ENCODE measurements around the gene ESR1.

The ESR1 gene

DNA sequence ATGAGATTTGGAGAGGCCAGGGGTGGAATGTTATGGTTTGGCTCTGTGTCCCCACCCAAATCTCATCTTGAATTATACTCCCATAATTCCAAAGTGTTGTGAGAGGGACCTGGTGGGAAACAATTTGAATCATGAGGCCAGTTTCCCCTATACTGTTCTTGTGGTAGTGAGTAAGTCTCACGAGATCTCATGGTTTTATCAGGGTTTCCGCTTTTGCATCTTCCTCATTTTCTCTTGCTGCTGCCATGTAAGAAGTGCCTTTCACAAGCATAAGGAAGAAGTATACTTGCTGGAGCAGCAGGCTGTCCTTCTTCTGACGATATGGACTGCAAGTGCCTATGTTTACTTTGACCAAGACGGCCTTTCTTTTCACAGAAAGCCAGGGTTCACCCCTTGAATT lies 270.5 kb downstream of the ESR1 start:
- DNase-seq (ENCODE audit: low spot score in 2 of 2) (no peak), ATAC-seq (ENCODE audit: low read depth) (no peak)
- Mint-ChIP-seq H3K4me1 (no peaks in the 10 kb centered on the region), H3K27ac (no peak overlapping the region), H3K9me3 (peaks cover 10% of the 10 kb centered on the region), H3K36me3 (peaks cover 13% of the 10 kb centered on the region), H3K4me3 (no peak overlapping the region), H3K27me3 (peaks cover 2% of the 10 kb centered on the region)

DNA sequence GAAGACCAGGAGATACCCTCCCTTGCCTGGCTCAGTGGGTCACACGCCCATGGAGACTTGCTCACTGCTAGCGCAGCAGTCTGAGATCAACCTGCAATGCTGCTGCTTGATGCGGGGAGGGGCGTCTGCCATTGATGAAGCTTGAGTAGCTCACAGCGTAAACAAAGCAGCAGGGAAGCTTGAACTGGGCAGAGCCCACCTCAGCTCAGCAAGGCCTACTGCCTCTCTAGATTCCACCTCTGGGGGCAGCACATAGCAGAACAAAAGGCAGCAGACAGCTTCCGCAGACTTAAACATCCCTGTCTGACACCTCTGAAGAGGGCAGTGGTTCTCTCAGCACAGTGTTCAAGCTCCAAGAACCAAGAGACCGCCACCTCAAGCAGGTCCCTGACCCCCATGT lies 271.3 kb downstream of the ESR1 start:
- ATAC-seq (ENCODE audit: low read depth) (no peak), DNase-seq (ENCODE audit: low spot score in 2 of 2) (no peak)
- H3K4me1 Mint-ChIP-seq = no peaks in the 10 kb centered on the region
- H3K4me3 Mint-ChIP-seq = no peak overlapping the region
- H3K27ac Mint-ChIP-seq = no peak overlapping the region
- peaks cover 13% of the 10 kb centered on the region for H3K36me3 Mint-ChIP-seq
- peaks cover 10% of the 10 kb centered on the region for H3K9me3 Mint-ChIP-seq
- peaks cover 2% of the 10 kb centered on the region for H3K27me3 Mint-ChIP-seq

DNA sequence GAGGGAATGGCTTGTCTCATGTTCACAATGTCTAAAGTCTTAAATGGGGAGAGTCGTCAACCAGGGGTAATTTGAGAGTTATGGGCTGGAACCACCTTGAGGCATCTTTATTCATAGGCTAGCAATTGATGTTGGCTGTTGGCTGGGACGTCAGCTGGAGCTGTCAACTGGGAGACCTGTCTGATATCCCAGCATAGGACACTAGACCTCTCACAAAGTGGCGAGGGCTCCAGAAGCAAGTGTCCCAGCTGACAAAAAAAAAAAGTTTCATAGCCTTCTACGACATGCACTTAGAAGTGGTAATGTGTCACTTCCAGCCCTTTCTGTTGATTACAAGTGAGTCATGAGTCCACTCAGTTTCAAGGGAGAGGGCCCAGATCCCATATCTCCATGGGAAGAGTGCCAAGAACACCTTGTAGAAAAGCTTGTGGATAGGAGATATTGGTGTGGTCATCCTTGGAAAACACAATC lies 278.0 kb downstream of the ESR1 start:
- no peak for ATAC-seq (ENCODE audit: low read depth)
- no peak for DNase-seq (ENCODE audit: low spot score in 2 of 2)

DNA sequence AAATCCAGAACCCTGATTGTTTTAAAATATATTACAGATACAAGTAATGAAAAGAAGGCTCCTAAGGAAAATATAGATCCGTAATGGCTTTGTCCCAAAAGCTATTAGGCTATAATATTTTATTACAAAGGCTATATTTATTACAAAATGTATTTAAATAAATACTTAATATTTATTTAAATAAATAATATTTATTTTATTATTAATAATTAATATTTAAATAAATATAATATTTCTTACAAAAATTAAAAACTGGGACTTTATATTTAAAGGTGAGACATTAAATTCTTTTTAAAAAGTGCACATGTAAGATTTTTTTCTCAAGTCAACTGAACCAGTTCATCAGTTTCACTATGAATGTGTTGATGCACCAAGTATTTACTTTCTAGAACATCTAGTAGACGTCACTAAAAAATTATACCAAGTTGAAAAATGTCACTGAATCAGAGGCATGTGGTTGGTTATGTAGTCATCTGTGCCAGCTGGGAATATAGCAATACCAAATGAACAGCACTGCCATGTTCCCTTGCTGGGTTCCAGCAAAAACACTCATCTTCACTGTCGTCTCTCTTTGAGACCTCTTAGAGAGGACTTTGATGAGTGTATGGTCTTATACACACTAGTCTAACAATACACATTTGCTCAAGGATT lies 278.9 kb downstream of the ESR1 start:
- Mint-ChIP-seq H3K4me3 (no peak overlapping the region), H3K27ac (no peak overlapping the region), H3K4me1 (no peaks in the 10 kb centered on the region)

More for the DNA sequence above, 278.0 kb downstream of the ESR1 start:
- Mint-ChIP-seq H3K4me1 (no peaks in the 10 kb centered on the region), H3K27ac (no peak overlapping the region), H3K27me3 (no peaks in the 10 kb centered on the region), H3K4me3 (no peak overlapping the region), H3K9me3 (no peaks in the 10 kb centered on the region), H3K36me3 (no peaks in the 10 kb centered on the region)

DNA sequence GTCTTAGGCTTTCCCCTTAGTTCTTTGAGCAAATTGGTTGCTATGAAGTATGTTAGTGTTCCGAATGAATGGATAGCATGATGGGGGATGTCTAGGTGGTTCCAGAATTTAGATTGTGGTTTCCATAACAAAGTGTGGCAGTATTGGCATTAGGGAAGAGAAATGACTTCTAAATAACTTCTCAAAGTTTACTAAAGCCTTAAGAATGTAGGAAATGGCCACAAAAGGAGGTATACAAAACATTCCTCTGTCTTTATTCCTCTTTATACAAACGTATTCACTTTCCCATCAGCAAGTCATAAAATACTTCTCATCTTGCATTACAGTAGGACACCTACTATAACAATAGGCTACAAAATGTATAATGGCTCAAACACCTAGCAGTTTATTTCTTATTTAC lies 279.6 kb downstream of the ESR1 start:
- Mint-ChIP-seq H3K4me3 (no peak overlapping the region), H3K27me3 (no peaks in the 10 kb centered on the region), H3K27ac (no peak overlapping the region), H3K36me3 (no peaks in the 10 kb centered on the region), H3K9me3 (no peaks in the 10 kb centered on the region), H3K4me1 (no peaks in the 10 kb centered on the region)
- ATAC-seq (ENCODE audit: low read depth) = no peak
- no peak for DNase-seq (ENCODE audit: low spot score in 2 of 2)

More for the DNA sequence above, 278.9 kb downstream of the ESR1 start:
- no peaks in the 10 kb centered on the region for H3K27me3 Mint-ChIP-seq
- no peaks in the 10 kb centered on the region for H3K9me3 Mint-ChIP-seq
- ATAC-seq (ENCODE audit: low read depth) (no peak), DNase-seq (ENCODE audit: low spot score in 2 of 2) (no peak)
- H3K36me3 Mint-ChIP-seq = no peaks in the 10 kb centered on the region

DNA sequence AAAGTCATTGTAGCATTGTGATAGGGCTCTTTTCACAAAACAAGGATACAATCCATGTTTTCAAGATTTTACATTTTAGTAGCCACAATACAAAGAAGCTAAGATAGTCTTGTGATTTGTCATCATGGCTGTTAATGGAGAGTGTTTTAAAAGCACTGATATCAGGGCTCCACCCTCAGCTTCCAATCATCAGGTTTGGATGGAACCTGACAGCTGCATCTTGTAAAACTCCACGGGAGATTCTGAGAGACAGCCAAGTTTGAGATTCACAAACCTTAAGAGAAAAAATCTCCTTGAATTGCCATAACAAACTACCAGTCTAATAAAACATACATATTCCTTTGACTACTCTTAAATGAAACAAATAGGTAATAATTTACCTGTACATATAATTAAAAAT lies 280.2 kb downstream of the ESR1 start:
- no peak overlapping the region for H3K27ac Mint-ChIP-seq

DNA sequence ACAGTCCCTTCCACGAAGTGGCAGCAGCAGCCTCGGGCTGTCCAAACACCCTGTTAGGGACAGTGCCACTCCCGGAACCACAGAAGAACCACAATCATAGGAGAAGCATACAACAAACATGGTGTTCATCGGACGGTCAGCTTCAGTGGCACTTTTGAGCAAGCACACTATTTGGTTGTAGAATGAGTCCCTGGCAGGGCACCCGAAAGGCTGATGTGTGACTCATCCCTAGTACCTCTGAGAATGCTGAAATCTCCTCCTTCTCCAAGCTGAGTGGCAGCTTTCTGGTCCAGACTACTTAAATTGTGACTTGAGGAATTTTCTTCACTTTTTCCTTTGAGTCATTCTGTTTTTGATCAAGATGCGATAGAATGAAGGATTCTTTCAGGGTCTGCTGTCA lies 282.5 kb downstream of the ESR1 start:
- Mint-ChIP-seq H3K27me3 (no peaks in the 10 kb centered on the region), H3K4me1 (peaks cover 2% of the 10 kb centered on the region), H3K36me3 (peaks cover 4% of the 10 kb centered on the region), H3K27ac (no peak overlapping the region), H3K4me3 (no peak overlapping the region), H3K9me3 (no peaks in the 10 kb centered on the region)
- no peak for DNase-seq (ENCODE audit: low spot score in 2 of 2)
- no peak for ATAC-seq (ENCODE audit: low read depth)

More for the DNA sequence above, 280.2 kb downstream of the ESR1 start:
- Mint-ChIP-seq H3K27me3 (no peaks in the 10 kb centered on the region), H3K4me1 (no peaks in the 10 kb centered on the region), H3K9me3 (no peaks in the 10 kb centered on the region), H3K4me3 (no peak overlapping the region), H3K36me3 (no peaks in the 10 kb centered on the region)
- DNase-seq (ENCODE audit: low spot score in 2 of 2) (no peak), ATAC-seq (ENCODE audit: low read depth) (no peak)

DNA sequence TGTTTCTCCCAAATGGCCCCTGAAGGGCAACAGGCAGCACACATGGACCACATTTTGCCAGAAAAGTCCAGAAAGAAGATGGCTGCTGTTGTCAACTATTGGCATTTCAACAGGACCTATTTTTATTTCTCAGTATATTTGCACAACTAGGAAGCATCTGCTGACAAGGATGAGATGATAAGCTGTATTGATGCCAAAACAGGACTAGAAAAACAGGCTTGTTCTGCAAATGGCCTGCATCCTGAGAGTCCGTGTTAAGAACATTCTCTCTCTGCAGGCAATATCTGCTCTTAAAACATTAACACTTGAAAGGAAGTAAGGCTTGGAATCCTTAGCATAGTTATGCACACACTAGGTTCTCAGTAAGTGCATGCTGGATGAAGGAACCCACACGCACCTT lies 283.7 kb downstream of the ESR1 start:
- Mint-ChIP-seq H3K4me1 (peaks cover 2% of the 10 kb centered on the region), H3K27me3 (no peaks in the 10 kb centered on the region), H3K27ac (no peak overlapping the region), H3K36me3 (peaks cover 4% of the 10 kb centered on the region), H3K9me3 (no peaks in the 10 kb centered on the region), H3K4me3 (no peak overlapping the region)
- DNase-seq (ENCODE audit: low spot score in 2 of 2) (no peak), ATAC-seq (ENCODE audit: low read depth) (no peak)

DNA sequence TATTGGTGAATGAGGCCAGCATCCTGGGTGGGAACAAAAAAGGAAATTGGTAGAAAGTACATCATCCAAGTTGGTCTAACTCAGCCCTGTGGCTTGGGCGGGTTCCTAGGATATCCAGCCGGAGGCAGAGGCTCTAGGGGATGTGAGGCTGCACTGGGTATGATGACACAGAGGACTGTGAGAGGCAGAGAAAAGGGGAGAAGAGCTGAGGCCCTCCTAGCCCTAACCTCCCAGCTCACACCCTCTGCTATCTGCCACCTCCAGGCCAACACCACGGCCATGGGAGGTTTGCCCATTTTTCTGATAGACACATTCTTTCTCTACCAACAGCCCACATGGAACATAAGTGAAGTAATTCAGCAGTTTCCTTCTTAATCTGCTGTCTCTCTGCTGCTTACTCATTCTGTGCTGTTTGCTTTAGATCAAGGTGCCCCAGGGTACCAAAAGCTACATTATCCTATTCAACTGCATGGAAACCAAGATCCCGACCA lies 284.4 kb downstream of the ESR1 start:
- H3K4me1 Mint-ChIP-seq = peaks cover 2% of the 10 kb centered on the region
- H3K9me3 Mint-ChIP-seq = no peaks in the 10 kb centered on the region
- H3K4me3 Mint-ChIP-seq = no peak overlapping the region
- H3K27ac Mint-ChIP-seq = no peak overlapping the region
- no peak for ATAC-seq (ENCODE audit: low read depth)
- DNase-seq (ENCODE audit: low spot score in 2 of 2) = no peak
- peaks cover 4% of the 10 kb centered on the region for H3K36me3 Mint-ChIP-seq
- no peaks in the 10 kb centered on the region for H3K27me3 Mint-ChIP-seq

DNA sequence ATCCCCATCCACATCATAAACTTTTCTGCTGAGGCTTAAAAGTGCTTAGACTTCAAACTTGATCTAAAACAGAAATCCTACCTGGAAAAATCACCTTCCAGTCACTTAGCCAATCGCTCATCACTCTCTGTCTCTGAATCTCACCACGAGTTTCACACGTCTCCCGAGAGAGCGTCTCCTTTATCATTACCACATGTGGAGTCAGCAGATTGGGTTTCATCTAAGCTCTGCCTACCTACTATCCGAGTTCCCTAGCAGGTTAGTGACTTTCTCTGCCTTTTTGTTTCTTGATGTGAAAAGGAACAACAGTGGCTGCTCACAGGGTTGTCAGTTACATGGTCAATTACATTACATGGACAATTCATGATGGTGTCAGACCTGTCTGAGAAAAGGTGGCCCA lies 286.2 kb downstream of the ESR1 start:
- DNase-seq (ENCODE audit: low spot score in 2 of 2) = no peak
- ATAC-seq (ENCODE audit: low read depth) = no peak
- Mint-ChIP-seq H3K4me1 (peaks cover 2% of the 10 kb centered on the region), H3K27me3 (no peaks in the 10 kb centered on the region), H3K36me3 (peaks cover 4% of the 10 kb centered on the region), H3K27ac (no peak overlapping the region), H3K9me3 (no peaks in the 10 kb centered on the region), H3K4me3 (no peak overlapping the region)

DNA sequence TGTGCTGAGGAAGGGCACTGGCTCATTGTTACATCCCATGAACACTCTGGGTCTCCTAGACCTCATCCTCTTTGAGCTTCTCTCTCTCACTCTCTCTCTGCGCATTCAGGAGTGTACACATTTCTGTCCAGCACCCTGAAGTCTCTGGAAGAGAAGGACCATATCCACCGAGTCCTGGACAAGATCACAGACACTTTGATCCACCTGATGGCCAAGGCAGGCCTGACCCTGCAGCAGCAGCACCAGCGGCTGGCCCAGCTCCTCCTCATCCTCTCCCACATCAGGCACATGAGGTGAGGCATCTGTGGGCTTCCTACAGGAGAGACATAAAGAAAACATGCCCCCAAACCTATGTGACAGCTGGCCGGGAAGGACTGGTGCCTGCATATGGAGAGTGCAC lies 286.8 kb downstream of the ESR1 start:
- Mint-ChIP-seq H3K36me3 (peaks cover 4% of the 10 kb centered on the region), H3K27me3 (no peaks in the 10 kb centered on the region), H3K9me3 (no peaks in the 10 kb centered on the region), H3K4me1 (peaks cover 2% of the 10 kb centered on the region), H3K4me3 (no peak overlapping the region), H3K27ac (no peak overlapping the region)
- ATAC-seq (ENCODE audit: low read depth) (no peak), DNase-seq (ENCODE audit: low spot score in 2 of 2) (no peak)

DNA sequence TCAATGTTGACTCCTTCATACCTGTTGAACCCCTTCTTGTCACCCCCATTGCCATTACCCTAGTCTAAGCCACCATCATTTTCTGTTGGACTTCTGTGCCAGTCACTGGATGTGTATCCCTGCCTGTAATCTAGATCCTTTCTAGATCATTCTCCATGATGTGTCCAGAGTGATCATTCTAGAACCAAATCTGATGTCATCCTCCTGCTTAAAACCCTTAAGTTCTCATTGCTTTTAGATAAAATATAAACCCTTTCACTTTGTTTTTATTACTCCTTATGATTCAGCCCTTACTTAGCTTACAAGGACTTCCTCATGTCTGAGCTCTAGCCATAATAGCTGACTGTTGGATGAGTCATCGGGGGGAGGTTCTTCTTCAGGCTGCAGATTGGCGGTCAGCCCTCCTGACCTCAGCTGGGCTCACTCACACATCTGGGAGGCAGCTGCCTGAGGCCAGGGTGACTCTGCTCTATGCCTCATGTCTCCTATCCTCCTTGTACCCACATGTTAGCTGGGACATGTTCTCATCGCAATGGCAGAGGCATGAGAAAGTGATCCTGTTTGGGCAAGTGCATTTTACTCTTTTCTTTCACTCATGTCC lies 287.6 kb downstream of the ESR1 start:
- H3K27ac Mint-ChIP-seq = no peak overlapping the region
- H3K4me3 Mint-ChIP-seq = no peak overlapping the region
- peaks cover 2% of the 10 kb centered on the region for H3K4me1 Mint-ChIP-seq
- H3K27me3 Mint-ChIP-seq = no peaks in the 10 kb centered on the region
- ATAC-seq (ENCODE audit: low read depth) = no peak
- no peaks in the 10 kb centered on the region for H3K9me3 Mint-ChIP-seq
- DNase-seq (ENCODE audit: low spot score in 2 of 2) = no peak
- H3K36me3 Mint-ChIP-seq = peaks cover 4% of the 10 kb centered on the region

DNA sequence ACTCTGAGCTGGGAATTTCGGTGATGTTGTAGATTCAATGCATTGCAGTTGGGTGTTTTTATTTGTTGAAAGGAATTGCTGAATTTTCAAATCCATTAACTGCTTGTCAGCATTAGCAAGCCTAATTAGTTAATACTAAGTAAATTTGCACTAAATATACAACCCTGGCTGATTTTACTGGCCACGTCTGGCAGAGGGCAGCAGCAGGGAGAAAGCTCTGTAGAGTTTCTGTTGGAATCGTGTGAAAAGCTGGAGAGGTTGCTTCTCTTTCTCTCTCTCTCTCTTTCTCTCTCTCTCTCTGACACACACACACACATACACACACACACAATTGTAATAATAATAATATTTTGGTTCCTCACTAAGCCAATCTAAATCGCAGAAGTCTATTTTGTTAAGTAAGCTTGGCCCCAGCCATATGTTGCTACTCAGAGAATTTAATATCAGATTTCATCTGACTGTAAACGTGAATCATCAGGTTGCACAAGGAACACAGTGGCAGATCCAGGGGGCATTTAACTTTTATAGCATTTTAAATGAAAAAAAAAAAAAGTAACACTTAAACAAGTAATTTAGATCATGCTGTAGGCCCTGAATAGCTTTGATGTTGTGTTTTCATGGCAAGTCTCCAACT lies 289.5 kb downstream of the ESR1 start:
- Mint-ChIP-seq H3K4me1 (peaks cover 2% of the 10 kb centered on the region), H3K9me3 (no peaks in the 10 kb centered on the region), H3K36me3 (peaks cover 4% of the 10 kb centered on the region), H3K27ac (no peak overlapping the region), H3K27me3 (no peaks in the 10 kb centered on the region), H3K4me3 (no peak overlapping the region)
- ATAC-seq (ENCODE audit: low read depth) (no peak), DNase-seq (ENCODE audit: low spot score in 2 of 2) (no peak)

DNA sequence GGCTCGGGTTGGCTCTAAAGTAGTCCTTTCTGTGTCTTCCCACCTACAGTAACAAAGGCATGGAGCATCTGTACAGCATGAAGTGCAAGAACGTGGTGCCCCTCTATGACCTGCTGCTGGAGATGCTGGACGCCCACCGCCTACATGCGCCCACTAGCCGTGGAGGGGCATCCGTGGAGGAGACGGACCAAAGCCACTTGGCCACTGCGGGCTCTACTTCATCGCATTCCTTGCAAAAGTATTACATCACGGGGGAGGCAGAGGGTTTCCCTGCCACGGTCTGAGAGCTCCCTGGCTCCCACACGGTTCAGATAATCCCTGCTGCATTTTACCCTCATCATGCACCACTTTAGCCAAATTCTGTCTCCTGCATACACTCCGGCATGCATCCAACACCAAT lies 291.2 kb downstream of the ESR1 start:
- ATAC-seq (ENCODE audit: low read depth) (no peak), DNase-seq (ENCODE audit: low spot score in 2 of 2) (no peak)
- no peak overlapping the region for H3K27ac Mint-ChIP-seq
- H3K36me3 Mint-ChIP-seq = peaks cover 4% of the 10 kb centered on the region
- no peaks in the 10 kb centered on the region for H3K9me3 Mint-ChIP-seq
- H3K4me1 Mint-ChIP-seq = peaks cover 2% of the 10 kb centered on the region
- H3K27me3 Mint-ChIP-seq = no peaks in the 10 kb centered on the region
- no peak overlapping the region for H3K4me3 Mint-ChIP-seq

All from memory B cell (primary cell).